ENCODE results near the gene EFNA4.

DNA sequence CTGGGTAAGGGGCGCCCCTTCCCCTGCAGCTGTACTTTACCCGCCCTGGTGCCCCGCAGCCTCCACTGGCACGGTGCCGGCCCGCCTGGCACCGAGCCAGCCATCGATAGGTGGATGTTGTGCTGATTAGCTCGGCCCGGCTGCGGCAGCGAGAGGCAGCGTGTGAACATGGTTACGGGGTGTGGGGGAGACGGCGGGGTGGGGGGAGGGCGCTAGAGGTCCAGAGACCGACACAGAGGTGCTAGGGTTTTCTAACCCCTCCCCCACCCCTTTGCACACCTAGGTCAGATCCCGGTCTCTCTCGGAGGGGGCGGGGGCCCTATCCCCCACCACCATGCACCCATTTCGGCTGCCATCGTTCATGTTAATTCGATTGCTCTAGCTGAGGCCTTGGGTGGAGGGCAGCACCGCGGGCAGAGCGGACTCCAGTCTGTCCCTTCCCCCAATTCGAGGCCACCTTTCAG is 6.7 kb downstream of the EFNA4 start:
- TF ChIP-seq, protein P1, sequence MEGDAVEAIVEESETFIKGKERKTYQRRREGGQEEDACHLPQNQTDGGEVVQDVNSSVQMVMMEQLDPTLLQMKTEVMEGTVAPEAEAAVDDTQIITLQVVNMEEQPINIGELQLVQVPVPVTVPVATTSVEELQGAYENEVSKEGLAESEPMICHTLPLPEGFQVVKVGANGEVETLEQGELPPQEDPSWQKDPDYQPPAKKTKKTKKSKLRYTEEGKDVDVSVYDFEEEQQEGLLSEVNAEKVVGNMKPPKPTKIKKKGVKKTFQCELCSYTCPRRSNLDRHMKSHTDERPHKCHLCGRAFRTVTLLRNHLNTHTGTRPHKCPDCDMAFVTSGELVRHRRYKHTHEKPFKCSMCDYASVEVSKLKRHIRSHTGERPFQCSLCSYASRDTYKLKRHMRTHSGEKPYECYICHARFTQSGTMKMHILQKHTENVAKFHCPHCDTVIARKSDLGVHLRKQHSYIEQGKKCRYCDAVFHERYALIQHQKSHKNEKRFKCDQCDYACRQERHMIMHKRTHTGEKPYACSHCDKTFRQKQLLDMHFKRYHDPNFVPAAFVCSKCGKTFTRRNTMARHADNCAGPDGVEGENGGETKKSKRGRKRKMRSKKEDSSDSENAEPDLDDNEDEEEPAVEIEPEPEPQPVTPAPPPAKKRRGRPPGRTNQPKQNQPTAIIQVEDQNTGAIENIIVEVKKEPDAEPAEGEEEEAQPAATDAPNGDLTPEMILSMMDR (conservative IDR thresholded peaks at IDR 0.05; ENCODE audit: low read depth, low read length): no peak
- no peak for TF ChIP-seq EZH2 (IDR thresholded peaks at IDR 0.05; ENCODE audit: low read length, unreplicated experiment)
- no peak for TF ChIP-seq EZH2phosphoT487 (IDR thresholded peaks at IDR 0.05; ENCODE audit: borderline replicate concordance, low read length)

Measured in PC-3 (cell line).